Adipocyte (in vitro differentiated cells): ENCODE data around the gene FTO.

ENCODE experiments used
- DNase-seq: peaks from one replicate; pipeline ENCODE4 v3.0.0-alpha.2; 2015; ENCODE audit warnings: low read depth
- H3K27me3 ChIP-seq: replicated peaks from 2 replicates; pipeline ENCODE4 v1.7.0; 2013; ENCODE audit warnings: mild to moderate bottlenecking, low read length, moderate library complexity; ENCODE audit not compliant: control insufficient read depth, insufficient read depth
- H3K36me3 ChIP-seq: 2 replicates; pipeline ENCODE4 v1.7.0; 2013; ENCODE audit warnings: low read length, mild to moderate bottlenecking, moderate library complexity; ENCODE audit not compliant: control insufficient read depth, insufficient read depth, severe bottlenecking
- H3K4me1 ChIP-seq: 2 replicates; pipeline ENCODE4 v1.7.0; 2013; ENCODE audit warnings: mild to moderate bottlenecking, low read length, moderate library complexity; ENCODE audit not compliant: control insufficient read depth, insufficient read depth
- H3K4me3 ChIP-seq: 2 replicates; pipeline ENCODE4 v1.7.0; 2013; ENCODE audit warnings: mild to moderate bottlenecking, low read length, moderate library complexity
- H3K9ac ChIP-seq: 2 replicates; pipeline ENCODE4 v1.7.0; 2013; ENCODE audit warnings: mild to moderate bottlenecking, low read length, moderate library complexity
- H3K9me3 ChIP-seq: 2 replicates; pipeline ENCODE4 v1.7.0; 2013; ENCODE audit warnings: mild to moderate bottlenecking, low read length, moderate library complexity; ENCODE audit not compliant: control insufficient read depth

The FTO gene

GRCh38 chr16:53955221-53955875 is 251.4 kb downstream of the FTO start:
- H3K27me3 ChIP-seq: no peaks in the 10 kb centered on the region
- no peak for DNase-seq
- no peak overlapping the region for H3K4me3 ChIP-seq
- peaks cover 20% of the 10 kb centered on the region for H3K4me1 ChIP-seq
- H3K36me3 ChIP-seq: no peaks in the 10 kb centered on the region
- H3K9ac ChIP-seq: no peak overlapping the region
- no peaks in the 10 kb centered on the region for H3K9me3 ChIP-seq

- Histone ChIP-seq H3K9me3 (no peaks in the 10 kb centered on the region), H3K4me3 (no peak overlapping the region), H3K4me1 (peaks cover 6% of the 10 kb centered on the region), H3K27me3 (no peaks in the 10 kb centered on the region), H3K36me3 (no peaks in the 10 kb centered on the region), H3K9ac (no peak overlapping the region)
- no peak for DNase-seq
Observed at GRCh38 chr16:53958341-53958880, 254.5 kb downstream of the FTO start.

GRCh38 chr16:53960050-53960812 is 256.3 kb downstream of the FTO start:
- no peaks in the 10 kb centered on the region for H3K27me3 ChIP-seq

GRCh38 chr16:53960954-53961616 is 257.1 kb downstream of the FTO start:
- H3K4me1 ChIP-seq: peaks cover 6% of the 10 kb centered on the region
- no peak overlapping the region for H3K9ac ChIP-seq
- DNase-seq: no peak
- H3K27me3 ChIP-seq: no peaks in the 10 kb centered on the region
- H3K36me3 ChIP-seq: no peaks in the 10 kb centered on the region
- no peaks in the 10 kb centered on the region for H3K9me3 ChIP-seq
- no peak overlapping the region for H3K4me3 ChIP-seq

More at GRCh38 chr16:53960050-53960812, 256.3 kb downstream of the FTO start:
- no peak for DNase-seq
- Histone ChIP-seq H3K4me1 (peaks cover 6% of the 10 kb centered on the region), H3K9ac (no peak overlapping the region), H3K4me3 (no peak overlapping the region), H3K9me3 (no peaks in the 10 kb centered on the region), H3K36me3 (no peaks in the 10 kb centered on the region)

- DNase-seq: no peak
- Histone ChIP-seq H3K4me1 (peaks cover 6% of the 10 kb centered on the region), H3K9me3 (no peaks in the 10 kb centered on the region), H3K9ac (no peak overlapping the region), H3K36me3 (no peaks in the 10 kb centered on the region), H3K4me3 (no peak overlapping the region), H3K27me3 (no peaks in the 10 kb centered on the region)
Observed at GRCh38 chr16:53962041-53962440, 258.1 kb downstream of the FTO start.

- Histone ChIP-seq H3K4me1 (peaks cover 14% of the 10 kb centered on the region), H3K36me3 (no peaks in the 10 kb centered on the region), H3K9me3 (no peaks in the 10 kb centered on the region), H3K4me3 (no peak overlapping the region), H3K27me3 (no peaks in the 10 kb centered on the region), H3K9ac (no peak overlapping the region)
- DNase-seq: no peak
Observed at GRCh38 chr16:53964145-53964790, 260.3 kb downstream of the FTO start.

- Histone ChIP-seq H3K4me3 (no peak overlapping the region), H3K9me3 (no peaks in the 10 kb centered on the region), H3K36me3 (no peaks in the 10 kb centered on the region), H3K4me1 (peaks cover 21% of the 10 kb centered on the region), H3K27me3 (no peaks in the 10 kb centered on the region), H3K9ac (no peak overlapping the region)
- DNase-seq: no peak
Observed at GRCh38 chr16:53966821-53967571, 263.0 kb downstream of the FTO start.

GRCh38 chr16:53967572-53967971 is 263.6 kb downstream of the FTO start:
- no peak for DNase-seq
- Histone ChIP-seq H3K9ac (no peak overlapping the region), H3K36me3 (no peaks in the 10 kb centered on the region), H3K4me3 (no peak overlapping the region), H3K4me1 (peaks cover 21% of the 10 kb centered on the region), H3K9me3 (no peaks in the 10 kb centered on the region), H3K27me3 (no peaks in the 10 kb centered on the region)

GRCh38 chr16:53968454-53968853 is 264.5 kb downstream of the FTO start:
- DNase-seq: no peak
- Histone ChIP-seq H3K27me3 (no peaks in the 10 kb centered on the region), H3K9ac (no peak overlapping the region), H3K4me3 (peak overlapping the region; percentile 14), H3K9me3 (no peaks in the 10 kb centered on the region), H3K4me1 (peaks cover 21% of the 10 kb centered on the region), H3K36me3 (no peaks in the 10 kb centered on the region)

- no peaks in the 10 kb centered on the region for H3K9me3 ChIP-seq
- H3K36me3 ChIP-seq: no peaks in the 10 kb centered on the region
- peak; percentile 62 for DNase-seq
- peak overlapping the region; percentile 14 for H3K4me3 ChIP-seq
- H3K9ac ChIP-seq: no peak overlapping the region
- H3K4me1 ChIP-seq: peaks cover 21% of the 10 kb centered on the region
- no peaks in the 10 kb centered on the region for H3K27me3 ChIP-seq
Observed at GRCh38 chr16:53968896-53969295, 264.9 kb downstream of the FTO start.
